Muscle layer of duodenum (tissue), 2 donors: ENCODE measurements around the gene RNASE13.
"Not testable (repeated sequence)": the region's sequence is repeated elsewhere in the genome, so short reads cannot be mapped to it uniquely, and the experiment has no call there.

Experiments used
- H3K27ac ChIP-seq: one replicate; pipeline ENCODE4 v1.7.0; 2013; ENCODE audit warnings: mild to moderate bottlenecking, low read length
- H3K27me3 ChIP-seq: one replicate; pipeline ENCODE4 v1.7.0; 2013; ENCODE audit warnings: low read depth, mild to moderate bottlenecking, control low read depth, low read length
- H3K36me3 ChIP-seq, 2 donors: one replicate each; pipeline ENCODE4 v1.7.0; 2013; ENCODE audit warnings: low read length in 2 of 2, control low read depth in 1 of 2, mild to moderate bottlenecking in 1 of 2; ENCODE audit not compliant: insufficient read depth in 2 of 2, control insufficient read depth in 1 of 2
- H3K4me1 ChIP-seq, 2 donors: one replicate each; pipeline ENCODE4 v1.7.0; 2013; ENCODE audit warnings: low read length in 2 of 2, mild to moderate bottlenecking in 2 of 2, control low read depth in 1 of 2, moderate library complexity in 1 of 2; ENCODE audit not compliant: insufficient read depth in 2 of 2, control insufficient read depth in 1 of 2
- H3K4me3 ChIP-seq, 2 donors: one replicate each; pipeline ENCODE4 v1.7.0; 2013; ENCODE audit warnings: low read length in 2 of 2, low read depth in 1 of 2, mild to moderate bottlenecking in 1 of 2
- H3K9me3 ChIP-seq, 2 donors: one replicate each; pipeline ENCODE4 v1.7.0; 2013; ENCODE audit warnings: low read length in 2 of 2, control low read depth in 1 of 2, mild to moderate bottlenecking in 1 of 2; ENCODE audit not compliant: control insufficient read depth in 1 of 2
- donor health status: healthy.

Gene RNASE13

DNA sequence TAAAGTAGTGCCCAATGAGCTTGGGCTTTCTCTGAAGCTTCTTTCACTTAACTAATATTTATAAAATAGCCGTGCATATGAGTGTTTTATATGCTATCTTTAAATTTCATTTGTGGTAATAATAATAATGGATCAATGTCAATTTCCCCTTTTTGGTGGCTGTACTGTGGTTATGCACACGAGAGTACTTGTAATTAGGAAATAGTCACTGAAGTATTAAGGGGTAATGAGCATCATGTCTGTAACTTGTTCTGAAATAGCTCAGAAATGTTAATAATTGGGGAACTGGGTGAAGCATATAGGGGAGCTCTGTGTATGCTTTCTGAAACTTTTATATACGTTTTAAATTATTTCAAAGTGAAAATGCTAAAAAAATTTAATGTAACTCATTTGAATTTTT is 16.0 kb upstream of the RNASE13 start:
- Histone ChIP-seq H3K9me3 (no peaks in the 10 kb centered on the region), H3K36me3 (no peaks in the 10 kb centered on the region), H3K27me3 (no peaks in the 10 kb centered on the region), H3K27ac (no peak overlapping the region), H3K4me3 (no peak overlapping the region), H3K4me1 (no peaks in the 10 kb centered on the region)

GRCh38 chr14:21049271-21049673 is 14.7 kb upstream of the RNASE13 start:
- Histone ChIP-seq H3K27me3 (no peaks in the 10 kb centered on the region), H3K9me3 (no peaks in the 10 kb centered on the region), H3K4me3 (no peak overlapping the region), H3K4me1 (no peaks in the 10 kb centered on the region), H3K27ac (no peak overlapping the region), H3K36me3 (no peaks in the 10 kb centered on the region)

DNA sequence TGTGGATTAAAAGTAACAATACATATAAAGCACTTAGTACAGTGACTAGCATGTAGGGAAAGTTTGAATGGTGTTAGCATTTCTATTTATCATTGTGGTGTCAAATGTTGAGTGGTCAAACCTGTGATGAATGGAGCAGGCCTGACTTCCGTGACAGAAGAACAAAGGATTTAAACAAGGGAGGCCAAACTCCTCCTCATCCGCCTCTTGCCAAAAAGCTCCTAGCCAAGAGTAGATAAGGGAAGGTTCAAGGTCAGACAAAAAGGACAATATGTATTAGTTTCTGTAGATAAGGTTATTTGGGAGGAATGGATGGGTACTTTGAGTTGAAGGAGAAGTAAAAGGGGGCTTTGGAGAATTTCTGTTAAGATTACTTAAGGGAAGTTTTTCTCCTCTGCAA is 14.0 kb upstream of the RNASE13 start:
- Histone ChIP-seq H3K27ac (no peak overlapping the region), H3K4me1 (peaks cover 1 to 3% of the 10 kb centered on the region in 2 donors), H3K36me3 (no peaks in the 10 kb centered on the region), H3K27me3 (no peaks in the 10 kb centered on the region), H3K4me3 (no peak overlapping the region), H3K9me3 (no peaks in the 10 kb centered on the region)

GRCh38 chr14:21047378-21047781 is 12.8 kb upstream of the RNASE13 start:
- no peaks in the 10 kb centered on the region for H3K9me3 ChIP-seq
- no peak overlapping the region for H3K27ac ChIP-seq
- peaks cover 3 to 5% of the 10 kb centered on the region in 2 donors for H3K4me1 ChIP-seq
- no peaks in the 10 kb centered on the region for H3K36me3 ChIP-seq
- H3K4me3 ChIP-seq: no peak overlapping the region
- H3K27me3 ChIP-seq: no peaks in the 10 kb centered on the region

GRCh38 chr14:21043974-21044618 is 9.5 kb upstream of the RNASE13 start:
- Histone ChIP-seq H3K27ac (no peak overlapping the region), H3K36me3 (no peaks in the 10 kb centered on the region), H3K9me3 (no peaks in the 10 kb centered on the region), H3K27me3 (no peaks in the 10 kb centered on the region), H3K4me3 (no peak overlapping the region), H3K4me1 (peaks cover 12 to 16% of the 10 kb centered on the region in 2 donors)

DNA sequence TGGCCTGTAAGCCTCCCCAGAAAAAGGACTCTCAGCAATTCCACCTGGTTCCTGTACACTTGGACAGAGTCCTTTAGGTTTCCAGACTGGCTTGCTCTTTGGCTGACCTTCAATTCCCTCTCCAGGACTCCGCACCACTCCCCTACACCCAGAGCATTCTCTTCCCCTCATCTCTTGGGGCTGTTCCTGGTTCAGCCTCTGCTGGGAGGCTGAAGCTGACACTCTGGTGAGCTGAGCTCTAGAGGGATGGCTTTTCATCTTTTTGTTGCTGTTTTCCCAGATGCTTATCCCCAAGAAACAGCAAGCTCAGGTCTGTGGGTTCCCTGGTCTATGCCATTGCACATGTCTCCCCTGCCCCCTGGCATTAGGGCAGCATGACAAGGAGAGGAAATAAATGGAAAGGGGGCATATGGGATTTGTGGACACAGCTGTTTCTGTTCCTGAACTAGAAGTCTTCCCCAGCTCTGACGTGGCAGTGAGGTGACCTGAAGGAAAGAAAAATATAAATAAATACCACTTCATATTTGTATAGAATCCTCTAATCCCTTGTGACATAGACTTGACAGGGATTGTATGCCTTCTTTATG is 8.9 kb upstream of the RNASE13 start:
- Histone ChIP-seq H3K27ac (no peak overlapping the region), H3K4me1 (peaks cover 18 to 23% of the 10 kb centered on the region in 2 donors), H3K4me3 (no peak overlapping the region)

GRCh38 chr14:21042918-21043317 is 8.3 kb upstream of the RNASE13 start:
- H3K4me3 ChIP-seq: no peak overlapping the region
- no peaks in the 10 kb centered on the region for H3K36me3 ChIP-seq
- H3K27ac ChIP-seq: no peak overlapping the region
- peaks cover 23 to 28% of the 10 kb centered on the region in 2 donors for H3K4me1 ChIP-seq
- no peaks in the 10 kb centered on the region for H3K27me3 ChIP-seq
- no peaks in the 10 kb centered on the region for H3K9me3 ChIP-seq

More for the DNA sequence above, 8.9 kb upstream of the RNASE13 start:
- Histone ChIP-seq H3K9me3 (no peaks in the 10 kb centered on the region), H3K36me3 (no peaks in the 10 kb centered on the region), H3K27me3 (no peaks in the 10 kb centered on the region)

GRCh38 chr14:21041676-21042433 is 7.2 kb upstream of the RNASE13 start, which contains the start of gene RNASE7:
Gene RNASE7, plus strand, starts transcription at chr14:21042362. Its CDS starts 631 bp downstream, at chr14:21042993.
- Histone ChIP-seq H3K9me3 (no peaks in the 10 kb centered on the region), H3K4me1 (peaks cover 23 to 30% of the 10 kb centered on the region in 2 donors), H3K36me3 (no peaks in the 10 kb centered on the region), H3K27me3 (no peaks in the 10 kb centered on the region), H3K4me3 (no peak within 1 kb of the TSS), H3K27ac (no peak within 1 kb of the TSS)

DNA sequence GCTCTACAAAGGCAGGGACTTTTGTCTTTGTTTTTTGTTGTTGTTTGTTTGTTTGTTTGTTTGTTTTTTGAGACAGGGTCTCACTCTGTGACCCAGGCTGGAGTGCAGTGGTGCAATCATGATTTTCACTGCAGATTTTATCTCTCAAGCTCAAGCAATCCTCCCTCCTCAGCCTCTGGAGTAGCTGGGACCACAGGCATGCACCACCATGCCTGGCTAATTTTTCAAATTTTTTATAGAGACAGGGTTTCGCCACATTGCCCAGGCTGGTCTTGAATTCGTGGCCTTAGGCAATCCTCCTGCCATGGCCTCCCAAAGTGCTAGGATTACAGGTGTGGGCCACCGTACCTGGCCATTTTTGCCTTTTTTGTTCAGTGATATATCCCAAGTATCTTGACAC is 6.3 kb upstream of the RNASE13 start:
- peaks cover 23 to 30% of the 10 kb centered on the region in 2 donors for H3K4me1 ChIP-seq
- not testable (repeated sequence) for H3K36me3 ChIP-seq, H3K4me3 ChIP-seq, H3K27ac ChIP-seq, H3K27me3 ChIP-seq, H3K9me3 ChIP-seq

GRCh38 chr14:21040370-21040925 is 5.8 kb upstream of the RNASE13 start:
- H3K4me3 ChIP-seq: no peak overlapping the region
- no peaks in the 10 kb centered on the region for H3K9me3 ChIP-seq
- no peaks in the 10 kb centered on the region for H3K36me3 ChIP-seq
- H3K27ac ChIP-seq: no peak overlapping the region
- H3K4me1 ChIP-seq: peaks cover 23 to 30% of the 10 kb centered on the region in 2 donors
- no peaks in the 10 kb centered on the region for H3K27me3 ChIP-seq
